HEK293 (cell line): Measurements from ENCODE around the gene ZSWIM7.

Source experiments
- CTCF ChIP-seq: fragments of 450-650 bp; formaldehyde crosslinking; IDR thresholded peaks from 2 replicates; pipeline ENCODE4 v1.5.1; 2016; ENCODE audit warnings: missing biosample characterization, missing genetic modification characterization
- GLIS2 ChIP-seq: fragments of 450-650 bp; formaldehyde crosslinking; IDR thresholded peaks from 2 replicates; pipeline ENCODE4 v1.5.1; 2016; ENCODE audit warnings: missing biosample characterization, missing genetic modification characterization
- SETDB1 ChIP-seq: IDR thresholded peaks from one replicate; pipeline ENCODE4 v1.6.1; 2017; ENCODE audit warnings: mild to moderate bottlenecking, low read length, moderate library complexity, mixed read lengths; ENCODE audit not compliant: insufficient read length
- ZNF140 ChIP-seq: fragments of 450-650 bp; formaldehyde crosslinking; IDR thresholded peaks from 2 replicates; pipeline ENCODE4 v1.5.1; 2016; ENCODE audit warnings: missing biosample characterization, missing genetic modification characterization
- ZNF19 ChIP-seq: fragments of 450-650 bp; formaldehyde crosslinking; IDR thresholded peaks from 2 replicates; pipeline ENCODE4; 2016; ENCODE audit warnings: missing biosample characterization, missing genetic modification characterization, low read depth
- ZNF792 ChIP-seq: fragments of 450-650 bp; formaldehyde crosslinking; IDR thresholded peaks from 2 replicates; pipeline ENCODE4 v1.5.1; 2016; ENCODE audit warnings: missing biosample characterization, missing genetic modification characterization

GRCh38 chr17:15945527-15946191 lies 53.8 kb downstream of the ZSWIM7 start:
- TF ChIP-seq ZNF140 (tag by site-specific recombination) (no peak), ZNF19 (tag by site-specific recombination) (no peak), ZNF792 (no peak), CTCF (no peak; the same call in 1 of the 2 replicates), SETDB1 (no peak), GLIS2 (tag by site-specific recombination) (peak; percentile 88)
